HEK293T (cell line): Measurements from ENCODE around the gene PAN2.
A peak's percentile ranks its signal among the peaks of the same experiment; 100 is the strongest.
"Not testable (repeated sequence)": the region's sequence is repeated elsewhere in the genome, so short reads cannot be mapped to it uniquely, and the experiment has no call there.

Experiments used
- CTCF ChIA-PET: fragments of 350-600 bp; formaldehyde crosslinking; extraction: SDS; loops from one replicate; lab custom pipeline; 2021; ENCODE audit warnings: antibody characterized with exemption, inconsistent platforms; lab: Yijun Ruan, JAX
- POLR2A ChIA-PET: fragments of 350-600 bp; formaldehyde crosslinking; extraction: SDS; loops from one replicate; lab custom pipeline; 2020; ENCODE audit warnings: antibody characterized with exemption, inconsistent platforms; lab: Yijun Ruan, JAX
- DNase-seq: peaks from one replicate; pipeline ENCODE4 v3.0.0; 2012; ENCODE audit warnings: mixed read lengths; ENCODE audit errors: extremely low spot score
- ARNT ChIP-seq: fragments of 450-650 bp; IDR thresholded peaks from 2 replicates; pipeline ENCODE4 v1.6.1; 2017; ENCODE audit warnings: mild to moderate bottlenecking
- BHLHE40 ChIP-seq: fragments of 450-650 bp; IDR thresholded peaks from 2 replicates; pipeline ENCODE4 v1.6.1; 2016; ENCODE audit warnings: mild to moderate bottlenecking, moderate library complexity, borderline replicate concordance
- CTBP1 ChIP-seq: fragments of 450-650 bp; IDR thresholded peaks from 2 replicates; pipeline ENCODE4 v1.6.1; 2016; ENCODE audit warnings: borderline replicate concordance
- ELF4 ChIP-seq: fragments of 450-650 bp; IDR thresholded peaks from 2 replicates; pipeline ENCODE4 v1.6.1; 2017; ENCODE audit warnings: antibody characterized with exemption
- FOXA1 ChIP-seq: fragments of 450-650 bp; IDR thresholded peaks from 2 replicates; pipeline ENCODE4 v1.6.1; 2016; ENCODE audit warnings: mild to moderate bottlenecking
- FOXK2 ChIP-seq: fragments of 450-650 bp; IDR thresholded peaks from 2 replicates; pipeline ENCODE4 v1.6.1; 2016; ENCODE audit warnings: mild to moderate bottlenecking
- FOXM1 ChIP-seq: fragments of 450-650 bp; IDR thresholded peaks from 2 replicates; pipeline ENCODE4 v1.6.1; 2017; ENCODE audit warnings: mild to moderate bottlenecking, borderline replicate concordance
- HDGF ChIP-seq: fragments of 450-650 bp; IDR thresholded peaks from 2 replicates; pipeline ENCODE4 v1.6.1; 2017; ENCODE audit warnings: antibody characterized with exemption, borderline replicate concordance
- L3MBTL2 ChIP-seq: fragments of 450-650 bp; conservative IDR thresholded peaks from 2 replicates; pipeline ENCODE4 v1.6.1; 2016; ENCODE audit warnings: mild to moderate bottlenecking
- LEF1 ChIP-seq: fragments of 450-650 bp; IDR thresholded peaks from 2 replicates; pipeline ENCODE4 v1.6.1; 2017; ENCODE audit warnings: mild to moderate bottlenecking, borderline replicate concordance
- NFRKB ChIP-seq: fragments of 450-650 bp; IDR thresholded peaks from 2 replicates; pipeline ENCODE4 v1.6.1; 2016; ENCODE audit warnings: mild to moderate bottlenecking, moderate library complexity
- PKNOX1 ChIP-seq: fragments of 450-650 bp; IDR thresholded peaks from 2 replicates; pipeline ENCODE4 v1.6.1; 2016
- SP1 ChIP-seq: fragments of 450-650 bp; IDR thresholded peaks from 2 replicates; pipeline ENCODE4 v1.6.1; 2017
- SUZ12 ChIP-seq: fragments of 450-650 bp; IDR thresholded peaks from 2 replicates; pipeline ENCODE4 v1.6.1; 2016; ENCODE audit warnings: mild to moderate bottlenecking
- TARDBP ChIP-seq: fragments of 450-650 bp; IDR thresholded peaks from 2 replicates; pipeline ENCODE4 v1.6.1; 2016
- ZNF384 ChIP-seq: fragments of 450-650 bp; IDR thresholded peaks from 2 replicates; pipeline ENCODE4 v1.6.1; 2016

Gene PAN2

GRCh38 chr12:56324206-56324605 is 9.6 kb downstream of the PAN2 start:
- TF ChIP-seq TARDBP (no peak), HDGF (no peak), FOXA1 (no peak), SP1 (no peak), SUZ12 (no peak), PKNOX1 (no peak), ARNT (no peak)
- ChIA-PET CTCF (no interaction called here), POLR2A (interaction anchor here (1.9 to 2.2 kb wide), 3 partner anchors 9 to 36 kb away, joined by 8 to 15 read pairs (median 11); partner anchors contain the start of genes CNPY2, PAN2 and STAT2)
- no peak for DNase-seq

DNA sequence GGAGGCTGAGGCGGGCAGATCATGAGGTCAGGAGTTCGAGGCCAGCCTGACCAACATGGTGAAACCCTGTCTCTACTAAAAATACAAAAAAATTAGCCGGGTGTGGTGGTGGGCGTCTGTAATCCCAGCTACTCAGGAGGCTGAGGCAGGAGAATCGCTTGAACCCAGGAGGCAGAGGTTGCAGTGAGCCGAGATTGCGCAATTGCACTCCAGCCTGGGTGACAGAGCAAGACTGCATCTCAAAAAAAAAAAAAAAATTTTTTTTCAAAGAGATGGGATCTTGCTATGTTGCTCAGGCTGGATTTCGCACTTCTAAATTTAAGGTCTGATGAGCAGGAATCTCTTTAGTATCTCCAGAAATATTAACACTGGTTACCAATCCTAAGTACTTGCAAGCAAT is 12.2 kb downstream of the PAN2 start:
- DNase-seq, CTCF ChIA-PET: not testable (repeated sequence)
- POLR2A ChIA-PET: interaction anchor here (1.1 kb wide), 2 partner anchors 12 to 13 kb away, joined by 3 to 4 read pairs; partner anchors contain the start of gene PAN2

GRCh38 chr12:56321027-56321426 is 12.8 kb downstream of the PAN2 start:
- no peak for DNase-seq
- TF ChIP-seq L3MBTL2: no peak
- no peak for TF ChIP-seq HDGF
- TF ChIP-seq NFRKB: no peak
- no peak for TF ChIP-seq FOXA1
- TF ChIP-seq ARNT: no peak
- TF ChIP-seq SP1: no peak
- TF ChIP-seq PKNOX1: no peak
- no peak for TF ChIP-seq FOXM1
- no peak for TF ChIP-seq CTBP1
- TF ChIP-seq BHLHE40: no peak
- no peak for TF ChIP-seq ZNF384
- no peak for TF ChIP-seq ELF4
- no peak for TF ChIP-seq SUZ12
- no peak for TF ChIP-seq LEF1
- no peak for TF ChIP-seq TARDBP
- ChIA-PET POLR2A (interaction anchor here (1.1 kb wide), 2 partner anchors 13 to 14 kb away, joined by 3 to 4 read pairs; partner anchors contain the start of gene PAN2), CTCF (interaction anchor here (0.5 kb wide), 1 partner anchor 119 kb away, joined by 3 read pairs; no protein-coding TSS in a partner anchor)

DNA sequence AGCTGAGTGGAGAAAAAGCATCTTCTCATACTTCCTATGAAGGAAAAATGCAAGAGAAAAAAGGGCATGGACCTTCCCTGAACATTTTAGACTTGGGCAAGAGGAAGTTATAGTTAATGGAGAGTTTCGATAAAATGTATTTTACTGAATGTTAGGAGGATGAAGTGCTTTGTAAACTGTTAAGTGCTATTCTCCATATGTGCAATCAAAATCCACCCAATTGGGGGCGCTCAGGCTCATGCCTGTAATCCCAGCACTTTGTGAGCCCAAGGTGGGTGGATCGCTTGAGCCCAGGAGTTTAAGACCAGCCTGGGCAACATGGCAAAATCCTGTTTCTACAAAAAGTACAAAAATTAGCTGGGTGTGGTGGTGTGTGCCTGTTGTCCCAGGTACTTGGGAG is 16.1 kb downstream of the PAN2 start:
- ChIA-PET CTCF (interaction anchor here (0.6 to 3.5 kb wide), 2 partner anchors 34 to 147 kb away, joined by 4 to 20 read pairs; no protein-coding TSS in a partner anchor), POLR2A (interaction anchor here (3.2 kb wide), 1 partner anchor 16 kb away, joined by 38 read pairs; the partner anchor contains the start of gene PAN2)
- no peak for DNase-seq
- no peak for TF ChIP-seq HDGF
- no peak for TF ChIP-seq ELF4
- TF ChIP-seq NFRKB: no peak
- TF ChIP-seq LEF1: no peak
- no peak for TF ChIP-seq SUZ12
- TF ChIP-seq FOXA1: no peak
- TF ChIP-seq CTBP1: no peak
- no peak for TF ChIP-seq PKNOX1
- no peak for TF ChIP-seq ZNF384
- no peak for TF ChIP-seq BHLHE40
- no peak for TF ChIP-seq FOXK2
- TF ChIP-seq SP1: no peak
- TF ChIP-seq L3MBTL2: no peak
- no peak for TF ChIP-seq FOXM1
- TF ChIP-seq ARNT: no peak
- no peak for TF ChIP-seq TARDBP

GRCh38 chr12:56315622-56316473 is 18.0 kb downstream of the PAN2 start, which contains the start of gene CNPY2:
TSS of gene CNPY2 (minus strand) at chr12:56315988. CDS start at chr12:56315217, 771 bp downstream.
- DNase-seq: peak; percentile 92
- TF ChIP-seq L3MBTL2 (peak; percentile 83), LEF1 (no peak), TARDBP (no peak), ELF4 (peak; percentile 60), NFRKB (no peak), CTBP1 (no peak), SUZ12 (peak; percentile 85), BHLHE40 (no peak), SP1 (no peak)
- POLR2A ChIA-PET: interaction anchor here (0.6 to 3.4 kb wide), 24 partner anchors 9 to 212 kb away, joined by 3 to 38 read pairs (median 4); partner anchors contain the start of genes COQ10A, MIP, PA2G4 and PAN2
- CTCF ChIA-PET: interaction anchor here (0.7 to 3.5 kb wide), 4 partner anchors 10 to 148 kb away, joined by 3 to 20 read pairs (median 3); no protein-coding TSS in a partner anchor

DNA sequence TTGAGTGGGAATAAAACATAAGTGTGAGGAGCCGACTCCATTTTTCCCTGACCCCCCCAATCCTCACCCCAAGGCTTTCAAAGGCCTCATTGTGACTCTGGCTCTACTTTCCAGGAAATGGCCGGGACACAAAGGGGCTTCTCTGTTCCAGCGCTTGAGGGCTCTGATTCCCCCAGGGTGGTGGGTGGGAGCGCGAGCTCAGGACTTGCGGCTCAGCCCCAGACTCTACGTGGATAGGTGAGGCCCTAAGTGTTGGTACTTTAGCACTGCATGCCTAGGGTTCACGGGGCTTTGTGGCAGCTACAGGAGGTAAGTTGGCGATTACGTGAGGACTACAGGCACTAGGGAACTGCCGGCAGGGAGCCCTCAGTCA is 18.6 kb downstream of the PAN2 start:
- TF ChIP-seq LEF1 (no peak), FOXM1 (no peak), L3MBTL2 (no peak; the same call in 1 of the 2 replicates), ARNT (no peak), PKNOX1 (no peak), NFRKB (no peak), HDGF (no peak), BHLHE40 (no peak), SUZ12 (no peak), SP1 (no peak), ZNF384 (no peak), ELF4 (no peak)
- DNase-seq: no peak
- ChIA-PET CTCF (interaction anchor here (0.7 to 3.5 kb wide), 4 partner anchors 40 to 149 kb away, joined by 3 to 20 read pairs (median 3); no protein-coding TSS in a partner anchor), POLR2A (interaction anchor here (0.6 to 3.4 kb wide), 20 partner anchors 10 to 211 kb away, joined by 3 to 38 read pairs (median 4); partner anchors contain the start of genes COQ10A, PA2G4, PAN2 and RNF41)
